Fibroblast of lung (primary cell): ENCODE measurements around the gene TECPR2.

Experiments used
- CTCF ChIP-seq, 2 donors: IDR thresholded peaks in 1 of 2; conservative IDR thresholded peaks in 1 of 2; 1 replicate in 1 of 2; 2 replicates in 1 of 2; pipeline ENCODE4 v1.5.1; 2011 to 2012; ENCODE audit warnings: low read length in 2 of 2, control low read depth in 1 of 2, inconsistent platforms in 1 of 2, low read depth in 1 of 2, mild to moderate bottlenecking in 1 of 2
- EZH2 ChIP-seq: IDR thresholded peaks from 2 replicates; pipeline ENCODE4 v1.5.1; 2012; ENCODE audit warnings: low read length, control low read depth, mild to moderate bottlenecking; ENCODE audit errors: missing control alignments

GRCh38 chr14:102317564-102318248 lies 45.0 kb upstream of the TECPR2 start:
- TF ChIP-seq CTCF (conservative IDR thresholded peaks at IDR 0.05 in 1 of 2, IDR thresholded peaks at IDR 0.05 in 1 of 2; ENCODE audit: low read depth in 1 of 2, low read length in 2 of 2): no peak
- TF ChIP-seq EZH2: no peak
